Bronchial epithelial cell (primary cell): ENCODE measurements around the gene TMC1. TPM values are rescaled to one million over a fixed set of nuclear protein-coding genes. Genes with fewer than 3 reads are reported as not detected.

Experiments used
- DNase-seq: peaks from one replicate; pipeline ENCODE4 v3.0.0-alpha.2; 2010; ENCODE audit warnings: low read depth
- FAIRE-seq: peaks from 2 replicates; lab custom pipeline; 2011; peaks lifted over from hg19 to GRCh38; lab: Jason Lieb, UNC
- H3K27me3 ChIP-seq: 2 replicates; pipeline ENCODE4 v1.5.1; 2011; ENCODE audit warnings: low read length; ENCODE audit not compliant: control insufficient read depth, insufficient read depth
- H3K36me3 ChIP-seq: 2 replicates; pipeline ENCODE4 v1.5.1; 2011; ENCODE audit warnings: low read length; ENCODE audit not compliant: control insufficient read depth, insufficient read depth
- H3K4me3 ChIP-seq: 2 replicates; pipeline ENCODE4 v1.5.1; 2011; ENCODE audit warnings: mild to moderate bottlenecking, low read depth, low read length, control low read depth
- CTCF ChIP-seq: IDR thresholded peaks from 2 replicates; pipeline ENCODE4 v1.5.1; 2011; ENCODE audit warnings: mild to moderate bottlenecking, moderate library complexity, low read length, control low read depth, inconsistent platforms; ENCODE audit not compliant: insufficient read depth, severe bottlenecking
- total RNA-seq: library from RNA; depleted of rRNA; stranded (reverse); fragments of >200 nt; gene quantifications from 2 replicates; pipeline ENCODE4 v1.2.1, GENCODE V29; 2014

TMC1 gene
- total RNA-seq, 1 donor from 2014 or later, result not detected

DNA sequence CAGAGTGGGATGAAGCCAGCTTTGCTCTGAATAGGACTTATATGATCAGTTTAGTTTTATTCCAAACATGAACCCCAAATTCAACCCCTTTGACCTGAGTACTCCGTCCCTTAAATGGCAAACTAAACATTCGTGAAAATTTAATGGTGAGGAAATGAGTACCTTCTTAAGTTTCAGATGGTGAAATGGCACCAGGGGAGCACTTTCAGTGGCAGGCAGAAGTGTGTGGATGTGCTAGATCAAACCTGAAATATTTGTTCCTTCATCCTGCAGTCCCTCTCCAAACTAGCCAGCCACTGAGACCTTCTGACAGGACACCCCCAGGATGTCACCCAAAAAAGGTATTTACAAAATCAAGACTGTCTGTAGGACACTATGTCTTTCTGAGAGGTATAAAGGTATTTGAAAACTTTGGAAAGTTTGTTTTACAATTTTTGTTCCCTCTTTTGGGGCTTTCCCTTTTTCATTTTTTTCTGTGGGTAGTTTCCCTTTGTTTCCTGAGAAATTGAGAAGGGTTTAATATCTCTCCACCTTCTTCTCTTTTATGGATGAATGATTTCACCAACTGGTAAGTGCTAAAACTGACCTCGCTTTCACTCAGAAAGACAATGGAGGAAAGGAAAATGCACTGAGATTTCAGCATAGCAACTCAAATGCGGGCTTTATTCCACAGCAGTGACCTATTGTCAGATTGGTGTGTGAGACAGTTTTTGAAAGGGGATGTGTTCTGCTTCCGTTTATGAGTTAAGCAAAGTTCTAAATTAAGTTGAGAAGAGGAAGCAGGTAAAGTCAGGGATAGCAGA, 127.1 kb downstream of the TMC1 start:
- no peak for TF ChIP-seq CTCF
- FAIRE-seq, result no peak

DNA sequence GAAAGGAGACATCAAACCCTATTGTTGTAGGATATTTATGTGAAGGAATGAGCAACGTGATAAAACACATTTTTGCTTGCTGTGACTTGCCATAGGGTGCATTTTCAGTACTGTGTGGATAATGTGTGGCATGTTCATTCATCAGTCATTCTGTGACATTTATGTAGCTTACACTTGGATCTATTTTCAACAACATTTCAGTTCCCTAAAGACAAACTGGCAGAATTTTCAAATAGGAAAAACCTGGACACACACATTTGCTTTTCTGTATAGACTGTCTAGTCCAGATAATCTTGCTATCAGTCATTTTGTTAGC, 127.7 kb downstream of the TMC1 start:
- Histone ChIP-seq H3K36me3 (no peaks in the 10 kb centered on the region), H3K4me3 (no peak overlapping the region), H3K27me3 (no peaks in the 10 kb centered on the region)
- FAIRE-seq (no peak), DNase-seq (peak; percentile 91)
- TF ChIP-seq CTCF, result no peak

More for the DNA sequence above, 127.1 kb downstream of the TMC1 start:
- Histone ChIP-seq H3K4me3 (no peak overlapping the region), H3K36me3 (no peaks in the 10 kb centered on the region), H3K27me3 (no peaks in the 10 kb centered on the region)
- DNase-seq, result no peak

DNA sequence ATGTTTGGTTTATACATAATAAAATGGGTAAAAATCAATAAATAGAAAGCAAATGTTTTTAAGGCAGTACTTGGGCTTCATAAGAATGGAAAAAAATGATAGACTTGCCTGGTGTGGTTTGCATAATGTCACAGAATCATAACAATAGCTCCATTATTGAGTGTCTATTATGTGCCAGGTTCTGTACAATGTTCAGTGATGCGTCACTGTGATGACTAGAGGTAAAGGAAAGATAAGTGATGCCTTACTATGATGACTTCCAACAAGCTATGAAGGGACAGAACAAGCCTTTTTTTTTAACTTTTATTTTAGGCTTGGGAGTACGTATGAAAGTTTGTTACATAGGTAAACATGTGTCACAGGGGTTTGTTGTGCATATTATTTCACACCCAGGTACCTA, 128.8 kb downstream of the TMC1 start:
- TF ChIP-seq CTCF, result no peak
- FAIRE-seq, result no peak
- DNase-seq, result peak; percentile 26
- Histone ChIP-seq H3K4me3 (no peak overlapping the region), H3K36me3 (no peaks in the 10 kb centered on the region), H3K27me3 (no peaks in the 10 kb centered on the region)

GRCh38 chr9:72656021-72656420, 134.6 kb downstream of the TMC1 start:
- Histone ChIP-seq H3K36me3 (no peaks in the 10 kb centered on the region), H3K27me3 (no peaks in the 10 kb centered on the region), H3K4me3 (no peak overlapping the region)
- no peak for DNase-seq
- FAIRE-seq, result no peak
- TF ChIP-seq CTCF, result no peak

DNA sequence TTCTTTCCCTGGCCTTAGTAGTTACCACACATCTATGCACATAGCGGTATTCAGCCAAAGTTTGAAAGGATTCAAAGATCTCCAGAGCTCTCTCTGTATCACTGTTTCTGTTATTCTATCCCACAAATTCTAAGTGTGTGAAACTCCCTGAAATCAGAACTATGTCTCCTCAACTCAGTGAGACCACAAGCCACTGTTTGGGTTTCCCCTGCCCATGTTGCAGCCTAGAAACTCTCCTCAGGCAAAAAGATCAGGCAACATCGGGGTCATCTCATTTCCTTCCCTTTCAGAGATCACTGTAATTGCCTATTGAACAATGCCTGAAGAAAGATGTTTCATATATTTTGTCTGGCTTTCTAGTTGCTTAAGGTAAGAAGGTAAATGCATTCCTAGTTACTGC, 135.6 kb downstream of the TMC1 start:
- DNase-seq (no peak), FAIRE-seq (no peak)
- Histone ChIP-seq H3K36me3 (no peaks in the 10 kb centered on the region), H3K4me3 (no peak overlapping the region), H3K27me3 (no peaks in the 10 kb centered on the region)
- no peak for TF ChIP-seq CTCF

DNA sequence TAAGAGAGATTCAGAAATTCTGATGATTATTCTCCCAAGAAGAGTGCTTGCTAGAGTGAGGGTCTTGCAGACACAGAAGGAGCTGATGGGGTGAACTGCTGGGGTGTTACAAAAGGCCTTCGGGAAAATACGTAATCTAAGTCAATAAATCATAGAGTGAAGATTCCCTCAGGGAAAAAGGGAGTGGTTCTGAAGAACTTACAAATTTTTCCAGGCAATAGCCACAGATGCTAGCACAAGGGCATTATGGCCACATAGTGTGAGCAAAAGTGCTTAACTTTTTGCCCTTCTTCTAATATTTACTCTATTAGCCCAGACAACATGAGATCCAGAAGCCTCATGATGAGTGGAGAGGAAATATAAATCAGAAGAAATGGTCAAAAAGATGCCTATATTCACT, 137.3 kb downstream of the TMC1 start:
- Histone ChIP-seq H3K4me3 (no peak overlapping the region), H3K36me3 (no peaks in the 10 kb centered on the region), H3K27me3 (no peaks in the 10 kb centered on the region)
- FAIRE-seq (no peak), DNase-seq (no peak)
- no peak for TF ChIP-seq CTCF
